GM18520 (cell line): Measurements from ENCODE around the gene RASSF7.

Experiments
- ATAC-seq: cut with Tn5 transposase; IDR thresholded peaks from one replicate; pipeline ENCODE4 v1.9.1; 2021; ENCODE audit not compliant: unreplicated experiment

RASSF7 gene

DNA sequence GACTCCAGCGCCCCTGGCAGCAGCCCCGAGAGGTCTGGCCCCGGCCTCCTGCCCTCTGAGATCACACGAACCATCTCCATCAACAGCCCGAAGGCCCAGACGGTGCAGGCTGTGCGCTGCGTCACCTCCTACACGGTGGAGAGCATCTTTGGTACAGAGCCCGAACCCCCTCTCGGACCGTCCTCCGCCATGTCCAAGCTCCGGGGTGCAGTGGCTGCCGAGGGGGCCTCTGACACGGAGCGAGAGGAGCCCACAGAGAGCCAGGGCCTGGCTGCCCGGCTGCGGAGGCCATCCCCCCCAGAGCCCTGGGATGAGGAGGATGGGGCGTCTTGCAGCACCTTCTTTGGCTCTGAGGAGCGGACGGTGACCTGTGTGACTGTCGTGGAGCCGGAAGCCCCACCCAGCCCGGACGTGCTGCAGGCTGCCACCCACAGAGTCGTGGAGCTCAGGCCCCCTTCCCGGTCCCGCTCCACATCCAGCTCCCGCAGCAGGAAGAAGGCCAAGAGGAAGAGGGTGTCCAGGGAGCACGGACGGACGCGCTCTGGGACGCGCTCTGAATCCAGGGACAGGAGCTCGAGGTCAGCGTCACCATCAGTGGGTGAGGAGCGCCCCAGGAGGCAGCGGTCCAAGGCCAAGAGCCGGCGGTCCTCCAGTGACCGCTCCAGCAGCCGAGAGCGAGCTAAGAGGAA is 47.3 kb downstream of the RASSF7 start:
- no peak for ATAC-seq

DNA sequence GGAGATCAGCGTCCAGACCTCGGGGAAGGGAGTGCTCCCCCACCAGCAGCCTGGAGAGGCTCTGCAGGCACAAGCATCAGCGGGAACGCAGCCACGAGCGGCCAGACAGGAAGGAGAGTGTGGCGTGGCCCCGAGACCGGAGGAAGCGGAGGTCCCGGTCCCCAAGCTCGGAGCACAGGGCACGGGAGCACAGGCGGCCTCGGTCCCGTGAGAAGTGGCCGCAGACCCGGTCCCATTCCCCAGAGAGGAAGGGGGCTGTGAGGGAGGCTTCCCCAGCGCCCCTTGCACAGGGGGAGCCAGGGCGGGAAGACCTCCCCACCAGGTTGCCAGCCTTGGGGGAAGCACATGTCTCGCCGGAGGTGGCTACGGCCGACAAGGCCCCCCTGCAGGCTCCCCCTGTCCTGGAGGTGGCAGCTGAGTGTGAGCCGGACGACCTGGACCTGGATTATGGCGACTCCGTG is 48.1 kb downstream of the RASSF7 start:
- ATAC-seq, result no peak

DNA sequence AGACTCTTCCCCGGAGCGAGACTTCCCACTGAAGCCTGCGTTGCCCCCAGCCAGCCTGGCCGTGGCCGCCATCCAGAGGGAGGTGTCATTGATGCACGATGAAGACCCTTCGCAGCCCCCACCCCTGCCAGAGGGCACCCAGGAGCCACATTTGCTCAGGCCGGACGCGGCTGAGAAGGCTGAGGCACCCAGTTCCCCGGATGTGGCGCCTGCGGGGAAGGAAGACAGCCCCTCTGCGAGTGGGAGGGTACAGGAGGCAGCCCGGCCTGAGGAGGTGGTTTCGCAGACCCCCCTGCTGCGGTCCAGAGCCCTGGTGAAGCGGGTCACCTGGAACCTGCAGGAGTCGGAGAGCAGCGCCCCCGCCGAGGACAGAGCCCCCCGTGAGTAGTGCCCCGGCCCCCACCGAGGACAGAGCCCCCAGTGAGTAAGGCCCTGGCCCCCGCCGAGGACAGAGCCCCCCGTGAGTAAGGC is 48.6 kb downstream of the RASSF7 start:
- ATAC-seq, result no peak

DNA sequence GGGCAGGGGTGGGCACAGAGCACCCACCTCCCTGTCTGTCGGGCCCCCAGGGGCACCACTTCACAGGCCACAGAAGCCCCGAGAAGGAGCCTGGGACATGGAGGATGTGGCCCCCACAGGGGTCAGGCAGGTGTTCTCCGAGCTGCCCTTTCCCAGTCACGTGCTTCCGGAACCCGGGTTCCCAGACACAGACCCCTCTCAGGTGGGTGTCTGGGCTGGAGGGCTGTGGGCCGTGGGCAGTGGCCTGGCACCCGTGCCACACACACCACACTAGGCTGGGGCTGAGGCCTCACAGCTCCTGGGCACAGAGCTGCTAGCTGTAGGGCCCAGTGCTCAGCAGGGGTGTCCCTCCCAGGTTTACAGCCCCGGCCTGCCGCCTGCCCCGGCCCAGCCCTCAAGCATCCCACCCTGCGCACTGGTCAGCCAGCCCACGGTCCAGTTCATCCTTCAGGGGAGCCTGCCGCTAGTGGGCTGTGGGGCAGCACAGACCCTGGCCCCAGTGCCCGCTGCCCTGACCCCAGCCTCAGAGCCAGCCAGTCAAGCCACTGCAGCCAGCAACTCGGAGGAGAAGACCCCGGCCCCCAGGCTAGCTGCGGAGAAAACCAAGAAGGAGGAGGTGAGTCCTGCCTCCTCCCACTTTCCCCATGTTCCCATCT is 49.5 kb downstream of the RASSF7 start:
- no peak for ATAC-seq

DNA sequence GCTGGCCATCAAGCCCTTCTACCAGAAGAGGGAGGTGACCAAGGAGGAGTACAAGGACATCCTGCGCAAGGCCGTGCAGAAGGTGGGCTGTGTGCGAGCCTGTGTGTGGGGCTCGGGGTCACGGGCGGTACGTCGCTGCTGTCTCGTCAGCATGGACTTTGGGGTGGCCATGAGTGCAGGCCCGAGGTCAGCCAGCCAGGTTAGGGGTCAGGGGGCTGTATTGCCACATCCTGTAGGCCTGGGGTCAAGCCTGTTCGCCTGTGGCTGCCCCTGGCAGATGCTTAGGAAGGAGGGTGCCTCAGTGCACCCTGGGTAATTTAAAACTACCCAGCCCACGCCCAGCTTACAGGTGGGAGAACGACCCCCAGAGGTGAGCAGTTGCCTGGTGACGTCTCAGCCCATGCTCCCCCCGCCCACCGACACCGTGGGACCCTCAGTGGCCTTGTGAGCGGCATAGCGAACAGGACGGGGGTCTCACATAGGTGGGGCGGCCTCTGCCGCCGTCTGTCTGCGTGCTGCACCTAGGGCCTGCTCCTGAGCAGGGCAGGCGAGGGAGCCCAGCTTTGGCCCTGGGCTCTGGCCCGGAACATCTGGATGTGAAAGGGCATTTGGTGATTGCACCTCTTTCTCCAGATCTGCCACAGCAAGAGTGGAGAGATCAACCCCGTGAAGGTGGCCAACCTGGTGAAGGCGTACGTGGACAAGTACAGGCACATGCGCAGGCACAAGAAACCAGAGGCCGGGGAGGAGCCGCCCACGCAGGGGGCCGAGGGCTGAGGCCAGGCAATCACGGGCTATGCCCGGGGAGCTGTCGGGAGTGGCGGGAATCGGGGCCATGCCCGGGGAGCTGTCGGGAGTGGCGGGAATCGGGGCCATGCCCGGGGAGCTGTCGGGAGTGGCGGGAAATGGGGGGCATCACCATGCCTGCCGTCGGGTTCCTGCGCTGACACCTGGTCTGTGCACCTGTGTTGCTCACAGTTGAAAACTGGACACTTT is 50.5 kb downstream of the RASSF7 start:
- ATAC-seq, result no peak

DNA sequence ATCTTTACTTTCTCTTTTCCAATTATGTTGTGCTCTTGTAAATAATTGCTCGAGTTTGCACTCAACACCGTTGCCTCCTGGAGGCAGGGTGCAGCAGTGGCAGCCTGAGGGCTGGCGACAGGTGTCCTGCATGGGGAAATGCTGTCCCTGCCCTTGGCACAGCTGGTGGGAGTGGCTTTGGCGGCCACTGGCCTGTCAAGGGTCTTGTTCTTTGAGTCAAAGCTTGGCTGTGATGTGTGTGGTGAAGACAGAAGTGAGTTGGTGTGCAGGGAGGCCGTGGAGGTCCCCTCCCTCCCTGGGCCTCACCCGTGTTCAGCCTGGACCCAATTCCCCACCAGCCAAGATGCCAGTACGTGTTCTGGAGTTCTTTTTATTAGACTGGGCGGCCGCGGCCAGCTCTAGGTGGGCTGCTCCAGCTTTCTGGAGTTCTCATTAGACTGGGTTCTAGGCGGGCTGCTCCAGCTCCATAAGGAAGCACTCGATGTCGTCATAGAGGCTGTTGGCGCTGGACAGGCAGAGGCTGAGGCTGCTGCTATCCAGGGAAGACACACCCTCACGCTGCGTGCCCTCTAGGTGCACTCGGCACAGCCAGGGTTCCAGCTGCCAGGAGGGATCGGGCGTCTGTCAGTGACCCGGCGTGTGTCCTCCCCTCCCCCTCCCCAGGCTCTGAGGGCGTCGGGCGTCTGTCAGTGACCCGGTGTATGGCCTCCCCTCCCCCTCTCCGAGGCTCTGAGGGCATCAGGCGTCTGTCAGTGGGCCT is 51.6 kb downstream of the RASSF7 start:
- no peak for ATAC-seq

DNA sequence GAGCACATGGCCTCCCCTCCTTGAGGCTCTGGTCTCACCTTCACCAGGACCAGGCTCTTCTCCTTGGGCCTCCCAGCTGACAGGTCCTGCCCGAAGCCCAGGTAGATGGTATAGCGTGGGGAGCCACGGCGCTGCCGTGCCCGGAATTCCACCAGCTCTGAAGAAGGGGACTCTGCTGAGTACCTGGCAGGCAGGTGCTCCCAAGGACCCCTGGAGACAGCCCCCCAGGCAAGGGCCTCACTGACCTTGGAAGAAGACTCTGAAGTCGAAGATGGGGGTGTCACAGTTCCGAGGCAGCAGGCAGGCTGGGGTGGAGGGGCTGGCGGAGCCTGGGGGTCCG is 52.2 kb downstream of the RASSF7 start:
- no peak for ATAC-seq

DNA sequence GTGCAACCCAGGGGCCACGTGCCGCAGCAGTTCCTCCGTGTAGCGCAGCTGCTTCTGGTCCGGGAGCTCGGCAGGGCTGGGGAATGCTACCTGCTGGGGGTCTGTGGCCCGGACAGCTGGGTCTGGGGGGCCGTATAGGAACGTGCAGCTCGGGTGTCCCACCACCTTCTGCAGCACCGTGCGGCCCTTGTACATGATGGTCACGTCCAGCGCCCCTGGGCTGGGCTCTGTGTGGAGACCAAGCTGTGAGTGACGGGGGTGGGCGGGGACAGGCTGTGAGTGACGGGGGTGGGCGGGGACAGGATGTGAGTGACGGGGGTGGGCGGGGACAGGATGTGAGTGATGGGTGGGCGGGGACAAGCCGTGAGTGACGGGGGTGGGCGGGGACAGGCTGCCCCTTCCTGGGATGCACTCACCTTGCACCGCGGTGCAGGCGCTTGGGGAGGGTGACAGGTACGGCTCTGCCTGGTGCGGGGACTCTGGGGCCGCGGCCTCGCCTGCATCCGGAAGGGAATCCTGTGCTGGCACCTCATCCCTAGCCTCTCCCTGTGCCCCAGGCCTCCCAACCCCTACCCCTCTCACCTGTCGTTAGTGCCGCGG is 52.7 kb downstream of the RASSF7 start:
- ATAC-seq, result no peak
